HEK293T (cell line): Measurements from ENCODE around the gene MAST2.
"Not testable (repeated sequence)": the region's sequence is repeated elsewhere in the genome, so short reads cannot be mapped to it uniquely, and the experiment has no call there.

Experiments used
- CTCF ChIA-PET: fragments of 350-600 bp; formaldehyde crosslinking; extraction: SDS; loops from one replicate; lab custom pipeline; 2021; ENCODE audit warnings: antibody characterized with exemption, inconsistent platforms; lab: Yijun Ruan, JAX
- POLR2A ChIA-PET: fragments of 350-600 bp; formaldehyde crosslinking; extraction: SDS; loops from one replicate; lab custom pipeline; 2020; ENCODE audit warnings: antibody characterized with exemption, inconsistent platforms; lab: Yijun Ruan, JAX
- DNase-seq: peaks from one replicate; pipeline ENCODE4 v3.0.0; 2012; ENCODE audit warnings: mixed read lengths; ENCODE audit errors: extremely low spot score
- ARNT ChIP-seq: fragments of 450-650 bp; IDR thresholded peaks from 2 replicates; pipeline ENCODE4 v1.6.1; 2017; ENCODE audit warnings: mild to moderate bottlenecking
- BHLHE40 ChIP-seq: fragments of 450-650 bp; IDR thresholded peaks from 2 replicates; pipeline ENCODE4 v1.6.1; 2016; ENCODE audit warnings: mild to moderate bottlenecking, moderate library complexity, borderline replicate concordance
- CTBP1 ChIP-seq: fragments of 450-650 bp; IDR thresholded peaks from 2 replicates; pipeline ENCODE4 v1.6.1; 2016; ENCODE audit warnings: borderline replicate concordance
- ELF4 ChIP-seq: fragments of 450-650 bp; IDR thresholded peaks from 2 replicates; pipeline ENCODE4 v1.6.1; 2017; ENCODE audit warnings: antibody characterized with exemption
- FOXA1 ChIP-seq: fragments of 450-650 bp; IDR thresholded peaks from 2 replicates; pipeline ENCODE4 v1.6.1; 2016; ENCODE audit warnings: mild to moderate bottlenecking
- FOXK2 ChIP-seq: fragments of 450-650 bp; IDR thresholded peaks from 2 replicates; pipeline ENCODE4 v1.6.1; 2016; ENCODE audit warnings: mild to moderate bottlenecking
- FOXM1 ChIP-seq: fragments of 450-650 bp; IDR thresholded peaks from 2 replicates; pipeline ENCODE4 v1.6.1; 2017; ENCODE audit warnings: mild to moderate bottlenecking, borderline replicate concordance
- HDGF ChIP-seq: fragments of 450-650 bp; IDR thresholded peaks from 2 replicates; pipeline ENCODE4 v1.6.1; 2017; ENCODE audit warnings: antibody characterized with exemption, borderline replicate concordance
- L3MBTL2 ChIP-seq: fragments of 450-650 bp; conservative IDR thresholded peaks from 2 replicates; pipeline ENCODE4 v1.6.1; 2016; ENCODE audit warnings: mild to moderate bottlenecking
- LEF1 ChIP-seq: fragments of 450-650 bp; IDR thresholded peaks from 2 replicates; pipeline ENCODE4 v1.6.1; 2017; ENCODE audit warnings: mild to moderate bottlenecking, borderline replicate concordance
- NFRKB ChIP-seq: fragments of 450-650 bp; IDR thresholded peaks from 2 replicates; pipeline ENCODE4 v1.6.1; 2016; ENCODE audit warnings: mild to moderate bottlenecking, moderate library complexity
- PKNOX1 ChIP-seq: fragments of 450-650 bp; IDR thresholded peaks from 2 replicates; pipeline ENCODE4 v1.6.1; 2016
- SP1 ChIP-seq: fragments of 450-650 bp; IDR thresholded peaks from 2 replicates; pipeline ENCODE4 v1.6.1; 2017
- SUZ12 ChIP-seq: fragments of 450-650 bp; IDR thresholded peaks from 2 replicates; pipeline ENCODE4 v1.6.1; 2016; ENCODE audit warnings: mild to moderate bottlenecking
- TARDBP ChIP-seq: fragments of 450-650 bp; IDR thresholded peaks from 2 replicates; pipeline ENCODE4 v1.6.1; 2016
- ZNF384 ChIP-seq: fragments of 450-650 bp; IDR thresholded peaks from 2 replicates; pipeline ENCODE4 v1.6.1; 2016

The MAST2 gene

GRCh38 chr1:45850017-45850416, 46.6 kb downstream of the MAST2 start:
- ChIA-PET CTCF (no interaction called here), POLR2A (no interaction called here)
- TF ChIP-seq LEF1 (no peak), ELF4 (no peak), SP1 (no peak), ARNT (no peak), SUZ12 (no peak), HDGF (no peak), FOXM1 (no peak), L3MBTL2 (no peak), ZNF384 (no peak), PKNOX1 (no peak), NFRKB (no peak), FOXA1 (no peak), FOXK2 (no peak), BHLHE40 (no peak)
- no peak for DNase-seq

- ChIA-PET POLR2A (interaction anchor here (0.7 to 1.7 kb wide), 2 partner anchors 8 to 10 kb away, joined by 3 to 6 read pairs; no protein-coding TSS in a partner anchor), CTCF (no interaction called here)
- no peak for DNase-seq
- TF ChIP-seq FOXA1 (no peak), ARNT (no peak), FOXK2 (no peak), CTBP1 (no peak), SP1 (no peak), HDGF (no peak), BHLHE40 (no peak), PKNOX1 (no peak), L3MBTL2 (no peak), ZNF384 (no peak), SUZ12 (no peak), TARDBP (no peak), FOXM1 (no peak), LEF1 (no peak), NFRKB (no peak), ELF4 (no peak)
Observed at GRCh38 chr1:45854724-45855123, 51.3 kb downstream of the MAST2 start.

GRCh38 chr1:45857101-45857700, 53.8 kb downstream of the MAST2 start:
- CTCF ChIA-PET = no interaction called here
- DNase-seq = no peak
- POLR2A ChIA-PET = no interaction called here
- no peak for TF ChIP-seq FOXA1
- TF ChIP-seq PKNOX1 = no peak
- no peak for TF ChIP-seq ELF4
- no peak for TF ChIP-seq BHLHE40
- no peak for TF ChIP-seq SUZ12
- TF ChIP-seq L3MBTL2 = no peak
- TF ChIP-seq TARDBP = no peak
- no peak for TF ChIP-seq FOXM1
- no peak for TF ChIP-seq HDGF
- TF ChIP-seq FOXK2 = no peak
- TF ChIP-seq CTBP1 = no peak
- TF ChIP-seq ARNT = no peak
- TF ChIP-seq ZNF384 = no peak
- TF ChIP-seq NFRKB = no peak
- no peak for TF ChIP-seq LEF1
- TF ChIP-seq SP1 = no peak

GRCh38 chr1:45857755-45858492, 54.5 kb downstream of the MAST2 start:
- DNase-seq, POLR2A ChIA-PET, CTCF ChIA-PET: not testable (repeated sequence)

GRCh38 chr1:45859221-45859620, 55.8 kb downstream of the MAST2 start:
- ChIA-PET POLR2A (no interaction called here), CTCF (no interaction called here)
- TF ChIP-seq NFRKB (no peak), HDGF (no peak), FOXM1 (no peak)
- DNase-seq = no peak

- TF ChIP-seq FOXA1 (no peak), HDGF (no peak), PKNOX1 (no peak), ZNF384 (no peak), SUZ12 (no peak), SP1 (no peak)
- POLR2A ChIA-PET = no interaction called here
- DNase-seq = no peak
- CTCF ChIA-PET = no interaction called here
Observed at GRCh38 chr1:45862008-45862407, 58.6 kb downstream of the MAST2 start.
